H1 (cell line): Measurements from ENCODE around the gene BNIP1. TPM values are rescaled to one million over a fixed set of nuclear protein-coding genes. Genes with fewer than 3 reads are reported as not detected.

Experiments used
- CTCF ChIA-PET: fragments of 300-600 bp; sonication (Branson Sonifier 250); formaldehyde crosslinking; loops from one replicate; lab custom pipeline; 2021; ENCODE audit not compliant: partially characterized antibody; lab: Charles Lee
- POLR2A ChIA-PET: fragments of 300-600 bp; sonication (Branson Sonifier 250); formaldehyde crosslinking; loops from one replicate; lab custom pipeline; 2021; ENCODE audit warnings: inconsistent platforms; ENCODE audit not compliant: partially characterized antibody; lab: Charles Lee
- DNase-seq, 2 experiments: peaks; one replicate each; pipeline versions ENCODE4 v3.0.0 to v3.0.0-alpha.2; 2010 to 2022; ENCODE audit warnings: low spot score in 2 of 2, low read depth in 1 of 2, mixed read lengths in 1 of 2
- FAIRE-seq: peaks from 2 replicates; lab custom pipeline; 2011; peaks lifted over from hg19 to GRCh38; lab: Jason Lieb, UNC
- H2AFZ ChIP-seq: 2 replicates; pipeline ENCODE4 v1.8.1; 2012; ENCODE audit warnings: low read length, inconsistent platforms
- H2AK5ac ChIP-seq: 2 replicates; pipeline ENCODE4 v1.6.1; 2013; ENCODE audit warnings: low read depth, low read length
- H2BK120ac ChIP-seq: replicated peaks from 2 replicates; pipeline ENCODE3; 2013; ENCODE audit warnings: low read depth, low read length, inconsistent platforms
- H2BK12ac ChIP-seq: 2 replicates; pipeline ENCODE4 v1.6.1; 2013; ENCODE audit warnings: low read depth, low read length
- H2BK15ac ChIP-seq: 2 replicates; pipeline ENCODE4 v1.6.1; 2013; ENCODE audit warnings: low read length
- H2BK20ac ChIP-seq: 2 replicates; pipeline ENCODE4 v1.6.1; 2013; ENCODE audit warnings: low read length
- H2BK5ac ChIP-seq: 2 replicates; pipeline ENCODE4 v1.6.1; 2013; ENCODE audit warnings: low read depth, low read length
- H3K14ac ChIP-seq: 2 replicates; pipeline ENCODE4 v1.6.1; 2013; ENCODE audit warnings: inconsistent platforms; ENCODE audit not compliant: insufficient read length
- H3K18ac ChIP-seq: 2 replicates; pipeline ENCODE4 v1.6.1; 2013; ENCODE audit warnings: low read length; ENCODE audit errors: extremely low read depth
- H3K23ac ChIP-seq: 2 replicates; pipeline ENCODE4 v1.6.1; 2013; ENCODE audit warnings: inconsistent platforms; ENCODE audit not compliant: insufficient read length
- H3K23me2 ChIP-seq: 2 replicates; pipeline ENCODE4 v1.6.1; 2013; ENCODE audit warnings: low read depth, low read length
- H3K27ac ChIP-seq: 2 replicates; pipeline ENCODE4 v1.6.1; 2011; ENCODE audit warnings: low read depth, low read length, inconsistent platforms
- H3K27me3 ChIP-seq, 4 experiments: replicated peaks in 1 of 4; 1 replicate in 1 of 4; 2 replicates in 3 of 4; pipeline versions ENCODE4 v1.6.1 to v1.8.1; 2011 to 2013; ENCODE audit warnings: low read length in 3 of 4, mild to moderate bottlenecking in 3 of 4, inconsistent platforms in 2 of 4, mixed read lengths in 2 of 4, moderate library complexity in 1 of 4; ENCODE audit not compliant: control insufficient read depth in 3 of 4, insufficient read depth in 3 of 4; ENCODE audit errors: extremely low read depth in 1 of 4
- H3K36me3 ChIP-seq, 4 experiments: 2 replicates each; pipeline versions ENCODE4 v1.6.1 to v1.8.1; 2011 to 2013; ENCODE audit warnings: mild to moderate bottlenecking in 4 of 4, low read length in 3 of 4, moderate library complexity in 2 of 4, control low read depth in 1 of 4, inconsistent platforms in 1 of 4; ENCODE audit not compliant: insufficient read depth in 4 of 4, control insufficient read depth in 2 of 4
- H3K4ac ChIP-seq: replicated peaks from 2 replicates; pipeline ENCODE3; 2013; ENCODE audit warnings: low read length, low read depth, mixed read lengths, inconsistent platforms; ENCODE audit not compliant: insufficient read length
- H3K4me1 ChIP-seq, 4 experiments: replicated peaks in 1 of 4; 1 replicate in 1 of 4; 2 replicates in 3 of 4; pipeline versions ENCODE4 v1.6.1 to v1.8.1; 2011 to 2013; ENCODE audit warnings: low read length in 3 of 4, inconsistent platforms in 2 of 4, mixed read lengths in 1 of 4; ENCODE audit not compliant: insufficient read depth in 4 of 4, control insufficient read depth in 3 of 4
- H3K4me2 ChIP-seq, 2 experiments: 2 replicates each; pipeline versions ENCODE4 v1.6.1 to v1.8.1; 2011 to 2013; ENCODE audit warnings: low read depth in 2 of 2, low read length in 2 of 2, control low read depth in 1 of 2, inconsistent platforms in 1 of 2, mild to moderate bottlenecking in 1 of 2; ENCODE audit not compliant: insufficient read depth in 1 of 2
- H3K4me3 ChIP-seq, 4 experiments: fragments of 200-600, 300-600 bp in 1 of 4; sonication (generic), shearing (Covaris generic), sonication (Bioruptor Twin) in 1 of 4; 2 replicates each; pipeline versions ENCODE4 v1.5.1 to v1.8.1; 2011 to 2016; ENCODE audit warnings: low read length in 4 of 4, low read depth in 3 of 4, control low read depth in 2 of 4, inconsistent platforms in 2 of 4, mild to moderate bottlenecking in 2 of 4, mixed read lengths in 1 of 4, moderate library complexity in 1 of 4; ENCODE audit not compliant: insufficient read depth in 2 of 4; ENCODE audit errors: extremely low read depth in 1 of 4
- H3K56ac ChIP-seq: replicated peaks from 2 replicates; pipeline ENCODE3; 2013; ENCODE audit warnings: low read depth, mild to moderate bottlenecking, mixed read lengths, low read length, inconsistent platforms; ENCODE audit not compliant: insufficient read length
- H3K79me1 ChIP-seq: 2 replicates; pipeline ENCODE4 v1.6.1; 2013; ENCODE audit warnings: low read depth, low read length, control low read depth
- H3K79me2 ChIP-seq, 2 experiments: 2 replicates each; pipeline versions ENCODE4 v1.6.1 to v1.8.1; 2012 to 2013; ENCODE audit warnings: low read length in 2 of 2, mild to moderate bottlenecking in 2 of 2, inconsistent platforms in 1 of 2; ENCODE audit not compliant: insufficient read depth in 2 of 2, control insufficient read depth in 1 of 2
- H3K9ac ChIP-seq, 4 experiments: replicated peaks in 1 of 4; 1 replicate in 1 of 4; 2 replicates in 3 of 4; pipeline versions ENCODE4 v1.6.1 to v1.8.1; 2011 to 2013; ENCODE audit warnings: low read depth in 3 of 4, low read length in 3 of 4, control low read depth in 2 of 4, mild to moderate bottlenecking in 2 of 4, moderate library complexity in 2 of 4, inconsistent platforms in 1 of 4; ENCODE audit errors: extremely low read depth in 1 of 4
- H3K9me3 ChIP-seq, 2 experiments: 2 replicates each; pipeline versions ENCODE4 v1.6.1 to v1.8.1; 2012 to 2013; ENCODE audit warnings: mild to moderate bottlenecking in 2 of 2, moderate library complexity in 2 of 2, control low read depth in 1 of 2, inconsistent platforms in 1 of 2, low read depth in 1 of 2, low read length in 1 of 2, mixed read lengths in 1 of 2; ENCODE audit not compliant: insufficient read depth in 2 of 2
- H4K20me1 ChIP-seq, 2 experiments: replicated peaks in 1 of 2; 2 replicates each; pipeline versions ENCODE3 to v1.8.1; 2011 to 2013; ENCODE audit warnings: inconsistent platforms in 2 of 2, low read length in 2 of 2, mild to moderate bottlenecking in 1 of 2; ENCODE audit not compliant: insufficient read depth in 2 of 2, control insufficient read depth in 1 of 2
- H4K5ac ChIP-seq: 2 replicates; pipeline ENCODE4 v1.6.1; 2013; ENCODE audit warnings: low read length, low read depth, mixed read lengths, inconsistent platforms; ENCODE audit not compliant: insufficient read length
- H4K8ac ChIP-seq: 2 replicates; pipeline ENCODE4 v1.8.0; 2013; ENCODE audit warnings: mild to moderate bottlenecking, moderate library complexity, low read length, inconsistent platforms; ENCODE audit not compliant: insufficient read depth; ENCODE audit errors: extremely low read depth
- H4K91ac ChIP-seq: replicated peaks from 2 replicates; pipeline ENCODE3; 2013; ENCODE audit warnings: low read length, mixed read lengths, inconsistent platforms; ENCODE audit not compliant: insufficient read length
- BCL11A ChIP-seq, 2 experiments: IDR thresholded peaks; one replicate each; pipeline ENCODE4 v1.6.1; 2011; ENCODE audit warnings: low read depth in 2 of 2, low read length in 2 of 2, mild to moderate bottlenecking in 2 of 2
- CHD2 ChIP-seq: IDR thresholded peaks from 2 replicates; pipeline ENCODE4 v1.6.1; 2012; ENCODE audit warnings: low read length, improper control_type of control experiment
- RBBP5 ChIP-seq: IDR thresholded peaks from 2 replicates; pipeline ENCODE4 v1.7.1; 2012; ENCODE audit warnings: low read depth, mild to moderate bottlenecking, inconsistent platforms, low read length, moderate library complexity, borderline replicate concordance
- SP2 ChIP-seq: IDR thresholded peaks from 2 replicates; pipeline ENCODE4 v1.6.1; 2012; ENCODE audit warnings: mild to moderate bottlenecking, low read length, inconsistent platforms
- TCF12 ChIP-seq: IDR thresholded peaks from 2 replicates; pipeline ENCODE4 v1.6.1; 2011; ENCODE audit warnings: low read depth, mild to moderate bottlenecking, low read length
- WGBS, 2 experiments: shearing (Covaris generic) in 1 of 2; methylation state at CpG; one replicate each; pipeline versions ENCODE4 v1.1.6 to v1.1.7; 2013 to 2015; ENCODE audit warnings: low lambda C conversion rate in 2 of 2, mixed read lengths in 2 of 2, inconsistent platforms in 1 of 2, low coverage in 1 of 2, missing lambda C conversion rate in 1 of 2; ENCODE audit not compliant: insufficient replicate concordance in 2 of 2, insufficient coverage in 1 of 2, insufficient read length in 1 of 2; ENCODE audit errors: extremely low coverage in 1 of 2, missing lambda C conversion rate in 1 of 2; 5-methylcytosine and 5-hydroxymethylcytosine counted together
- polyA plus RNA-seq, 7 experiments: library from polyadenylated mRNA; depleted of rRNA in 3 of 7; stranded (reverse) in 5 of 7; unstranded in 2 of 7; fragments of >200 nt in 5 of 7; fragments of 200-250 nt in 2 of 7; gene quantifications; 1 replicate in 5 of 7; 2 replicates in 1 of 7; 4 replicates in 1 of 7; pipeline versions ENCODE4 v1.2.1 to v1.2.3, GENCODE V29; 2011 to 2013; ENCODE audit warnings: missing spikeins in 2 of 7, mixed read lengths in 2 of 7
- total RNA-seq: library from RNA; stranded (reverse); fragmentation: NEBNext Ultra II Directional; extraction: Animal tissue kit (Norgen Biotek cat#: 25700); gene quantifications from 2 replicates; pipeline ENCODE4 v1.2.1, GENCODE V29; 2021

Gene BNIP1
- total and polyA plus RNA-seq, 2 of the 8 experiments (the other 6 are each of a cell fraction or from before 2014, with no cell fraction given) = 13.5 to 14.7 TPM

DNA sequence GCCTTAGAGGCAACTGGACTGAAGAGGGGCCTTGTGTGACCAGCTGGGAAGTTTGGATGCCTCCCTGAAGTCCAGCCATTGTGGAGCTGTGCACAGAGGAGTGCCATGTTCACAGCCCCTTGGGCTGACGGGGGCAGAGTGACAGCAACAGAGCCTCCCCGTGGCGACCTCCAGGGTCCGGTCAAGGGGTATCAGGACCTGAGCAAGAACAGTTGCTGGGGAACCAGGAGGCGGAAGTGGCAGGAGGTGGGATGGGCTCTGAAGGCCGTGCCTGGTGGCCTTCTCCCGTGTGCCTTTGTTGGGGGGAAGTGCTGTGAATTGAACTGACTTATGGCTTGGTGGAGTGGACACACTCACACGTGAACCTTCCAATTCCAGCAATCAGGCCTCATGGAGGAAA, 14.0 kb downstream of the BNIP1 start:
- Histone ChIP-seq H4K8ac (no peak overlapping the region), H3K56ac (no peak overlapping the region)
- WGBS, 2 experiments = 85% methylated on average over 8 of the region's 8 CpGs; no CpG with 5 or more reads in 1 of the 2 experiments

More for the DNA sequence above, 14.0 kb downstream of the BNIP1 start:
- no peak overlapping the region for H3K9ac ChIP-seq
- H2BK12ac ChIP-seq = no peak overlapping the region
- peaks cover 0 to 4% of the 10 kb centered on the region in 2 experiments for H4K20me1 ChIP-seq
- DNase-seq = no peak
- no peak overlapping the region for H2BK5ac ChIP-seq
- peaks cover 0 to 15% (median 0%) of the 10 kb centered on the region in 4 experiments; a peak in 5 of 8 replicates for H3K36me3 ChIP-seq
- FAIRE-seq = no peak
- H3K18ac ChIP-seq = no peak overlapping the region
- H2AK5ac ChIP-seq = no peak overlapping the region
- TF ChIP-seq TCF12 (no peak), CHD2 (no peak), SP2 (no peak), RBBP5 (no peak), BCL11A (IDR thresholded peaks at IDR 0.05; ENCODE audit: low read depth in 2 of 2, low read length in 2 of 2) (no peak)
- TF ChIP-seq, all 59 proteins: peak for 0
- Histone ChIP-seq H3K9me3 (no peaks in the 10 kb centered on the region), H3K4ac (no peak overlapping the region), H3K14ac (no peak overlapping the region), H3K79me1 (no peaks in the 10 kb centered on the region), H3K4me3 (no peak overlapping the region), H3K23ac (no peak overlapping the region), H4K91ac (no peak overlapping the region), H3K4me2 (no peak overlapping the region), H2AFZ (no peak overlapping the region), H3K4me1 (no peaks in the 10 kb centered on the region), H3K27me3 (no peaks in the 10 kb centered on the region), H3K27ac (no peak overlapping the region), H3K23me2 (no peaks in the 10 kb centered on the region), H2BK20ac (no peak overlapping the region), H3K79me2 (no peaks in the 10 kb centered on the region), H2BK120ac (no peak overlapping the region), H4K5ac (no peak overlapping the region), H2BK15ac (no peak overlapping the region)
- ChIA-PET CTCF (interaction anchor here (0.6 to 2.1 kb wide), 6 partner anchors 9 to 174 kb away, joined by 3 to 9 read pairs (median 4); no protein-coding TSS in a partner anchor), POLR2A (no interaction called here)
